HG03469 (cell line): Measurements from ENCODE around the gene SUPT4H1.

Experiments
- ATAC-seq: cut with Tn5 transposase; IDR thresholded peaks from one replicate; pipeline ENCODE4 v1.9.1; 2021; ENCODE audit warnings: mild to moderate bottlenecking, moderate library complexity, moderate number of reproducible peaks; ENCODE audit not compliant: unreplicated experiment

SUPT4H1 gene

GRCh38 chr17:58331815-58332777 is 19.9 kb downstream of the SUPT4H1 start:
- ATAC-seq: no peak

DNA sequence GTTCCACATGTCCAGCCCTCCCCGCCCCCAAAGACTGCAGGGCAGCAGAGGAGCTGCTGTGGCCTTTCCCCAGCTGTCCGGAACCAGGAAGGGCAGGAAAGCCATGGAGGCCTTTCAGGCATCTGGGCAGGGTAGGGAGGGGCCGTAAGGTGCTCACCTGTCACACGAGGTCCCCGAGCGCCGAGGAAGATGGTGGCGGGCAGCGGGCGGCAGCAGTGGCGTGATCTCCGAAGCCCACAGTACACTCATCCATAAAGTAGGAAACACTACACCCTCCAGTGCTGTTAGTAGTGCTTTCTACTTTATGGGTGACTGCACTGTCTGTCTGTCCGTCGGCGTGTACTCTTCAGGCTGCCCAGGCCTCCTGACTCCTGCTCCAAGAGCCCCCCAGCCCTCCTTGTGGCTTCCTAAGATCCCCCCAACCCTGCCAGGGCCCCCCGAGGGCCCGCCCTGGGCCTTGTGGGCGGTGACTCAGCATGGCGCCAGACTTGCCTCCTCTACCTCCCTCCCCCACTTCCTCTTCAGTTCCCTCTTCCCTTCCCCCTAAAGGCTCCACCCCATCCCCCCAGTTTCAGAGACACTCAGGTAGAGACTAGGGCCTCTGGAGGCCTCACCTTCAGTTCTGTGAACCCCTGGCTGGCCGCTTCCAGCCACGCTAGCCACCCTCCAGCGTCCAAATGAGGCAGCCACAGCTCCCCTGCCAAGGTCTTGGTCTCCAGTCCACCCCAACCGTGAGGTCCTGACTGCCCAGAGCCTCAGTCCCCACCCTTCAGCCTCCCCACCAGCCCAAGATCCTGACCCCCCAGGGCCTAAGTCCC is 20.8 kb downstream of the SUPT4H1 start:
- no peak for ATAC-seq

- ATAC-seq: no peak
Observed at GRCh38 chr17:58330538-58330996, 21.4 kb downstream of the SUPT4H1 start.

DNA sequence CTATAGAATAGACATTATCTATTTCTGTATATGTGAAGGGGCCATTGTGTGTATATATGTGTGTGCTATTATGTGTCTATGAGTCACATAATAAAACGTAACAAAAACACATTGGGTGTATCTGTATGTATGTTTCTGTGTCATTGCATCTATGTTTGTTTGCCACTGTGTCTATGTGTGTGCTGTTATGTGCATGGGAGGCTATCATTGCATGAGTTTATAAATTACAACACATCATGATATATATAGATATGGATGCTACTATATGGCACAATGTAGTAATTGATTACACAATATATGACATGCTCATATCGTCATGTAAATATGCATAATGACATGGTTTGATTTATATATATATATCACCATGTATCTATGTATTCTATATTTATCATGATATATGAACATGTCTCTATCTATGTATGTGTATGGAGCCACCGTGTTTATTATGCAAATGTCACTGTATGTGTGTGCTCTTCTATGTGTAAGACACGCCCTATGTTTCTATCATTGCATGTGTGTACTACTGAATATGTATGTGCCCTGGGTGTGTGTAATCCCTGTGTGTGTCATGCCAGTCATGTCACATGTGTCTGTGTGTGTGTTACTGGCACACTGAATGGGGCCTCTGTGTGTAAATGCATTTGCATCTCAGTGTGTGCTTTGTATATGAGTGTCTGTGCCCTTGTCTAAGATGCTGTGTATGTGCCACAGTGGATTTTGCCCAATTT is 22.0 kb downstream of the SUPT4H1 start:
- peak; percentile 22 for ATAC-seq

DNA sequence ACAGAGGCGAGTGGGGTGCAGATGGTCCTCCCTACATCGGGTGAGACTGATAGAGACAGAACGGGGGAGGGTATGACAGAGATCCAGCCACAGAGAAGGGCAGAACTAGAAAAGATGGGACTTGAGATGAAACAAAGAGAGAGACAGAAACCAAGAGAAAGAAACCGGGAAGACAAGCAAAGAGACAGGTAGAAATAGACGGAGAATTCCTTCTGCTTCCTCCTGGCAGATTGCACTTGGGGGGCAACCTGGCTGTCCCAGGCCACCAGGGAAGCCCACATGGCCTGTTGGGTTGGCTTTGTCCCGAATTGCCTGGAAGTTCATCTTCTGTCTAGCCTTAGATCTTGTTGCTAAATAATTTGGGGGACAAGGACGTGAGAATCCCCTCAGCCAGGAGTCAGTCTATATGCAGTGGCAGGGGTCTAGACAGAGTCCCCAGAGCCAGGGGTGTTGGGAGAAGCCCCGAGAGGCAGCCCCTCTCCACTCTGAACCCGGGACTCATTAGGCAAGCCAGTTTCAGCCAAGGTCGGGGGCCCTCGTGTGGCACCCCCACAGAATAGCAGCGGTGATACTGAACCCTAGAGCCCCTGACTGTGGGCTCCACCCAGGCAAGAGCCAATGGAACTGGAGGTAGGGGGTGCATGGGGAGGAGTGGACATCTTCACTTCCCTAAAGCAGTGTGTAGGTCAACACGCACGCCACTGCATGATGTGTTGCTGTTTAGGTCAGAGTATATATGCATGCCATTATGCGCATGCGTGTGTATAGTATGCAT is 22.8 kb downstream of the SUPT4H1 start:
- peak; percentile 26 for ATAC-seq

DNA sequence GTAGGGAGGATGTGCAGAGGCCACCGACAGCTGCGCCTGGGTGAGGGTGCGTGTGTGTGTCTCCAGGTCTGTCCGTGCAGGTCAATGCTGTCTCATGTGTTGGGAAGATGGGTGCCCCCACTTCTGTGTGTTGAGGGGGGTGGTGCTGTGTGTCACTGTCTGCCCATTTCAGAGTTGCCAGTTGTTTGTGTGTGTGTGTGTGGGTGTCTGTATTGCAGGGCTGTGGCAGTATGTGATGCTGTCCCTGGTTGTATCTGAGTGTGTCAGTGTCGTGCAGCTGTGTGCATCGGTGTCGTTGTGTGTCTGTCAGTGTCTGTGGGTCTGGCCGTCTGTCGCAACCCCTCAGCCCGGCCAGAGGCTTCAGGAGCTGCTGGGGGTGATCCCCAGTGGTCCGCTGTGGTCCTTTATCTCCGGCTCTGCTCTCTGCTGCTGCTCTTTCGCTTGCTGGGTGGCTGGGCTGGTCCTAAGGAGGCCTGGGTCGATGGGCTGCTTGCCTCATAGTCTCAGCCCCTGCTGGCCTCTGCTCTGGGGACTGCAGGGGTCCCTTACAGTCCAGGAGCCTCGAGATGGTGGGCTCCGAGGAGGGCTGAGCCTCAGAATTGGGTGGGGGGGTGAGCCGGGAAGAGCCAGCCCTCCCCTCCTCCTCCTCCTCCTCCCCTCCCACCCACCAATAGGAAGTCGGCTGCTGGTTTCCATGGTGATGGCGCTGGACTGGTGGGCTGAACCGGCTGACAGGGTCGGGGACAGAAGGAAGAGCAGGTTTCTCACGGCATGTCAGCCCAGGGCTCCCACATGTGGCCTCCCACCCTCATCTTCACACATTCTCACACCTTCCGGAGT is 23.6 kb downstream of the SUPT4H1 start, which contains the start of gene TSPOAP1:
Gene TSPOAP1, minus strand, starts transcription at position 601 of the 840 bp plus-strand sequence. CDS start 875 bp downstream, outside the sequence.
- ATAC-seq: no peak

DNA sequence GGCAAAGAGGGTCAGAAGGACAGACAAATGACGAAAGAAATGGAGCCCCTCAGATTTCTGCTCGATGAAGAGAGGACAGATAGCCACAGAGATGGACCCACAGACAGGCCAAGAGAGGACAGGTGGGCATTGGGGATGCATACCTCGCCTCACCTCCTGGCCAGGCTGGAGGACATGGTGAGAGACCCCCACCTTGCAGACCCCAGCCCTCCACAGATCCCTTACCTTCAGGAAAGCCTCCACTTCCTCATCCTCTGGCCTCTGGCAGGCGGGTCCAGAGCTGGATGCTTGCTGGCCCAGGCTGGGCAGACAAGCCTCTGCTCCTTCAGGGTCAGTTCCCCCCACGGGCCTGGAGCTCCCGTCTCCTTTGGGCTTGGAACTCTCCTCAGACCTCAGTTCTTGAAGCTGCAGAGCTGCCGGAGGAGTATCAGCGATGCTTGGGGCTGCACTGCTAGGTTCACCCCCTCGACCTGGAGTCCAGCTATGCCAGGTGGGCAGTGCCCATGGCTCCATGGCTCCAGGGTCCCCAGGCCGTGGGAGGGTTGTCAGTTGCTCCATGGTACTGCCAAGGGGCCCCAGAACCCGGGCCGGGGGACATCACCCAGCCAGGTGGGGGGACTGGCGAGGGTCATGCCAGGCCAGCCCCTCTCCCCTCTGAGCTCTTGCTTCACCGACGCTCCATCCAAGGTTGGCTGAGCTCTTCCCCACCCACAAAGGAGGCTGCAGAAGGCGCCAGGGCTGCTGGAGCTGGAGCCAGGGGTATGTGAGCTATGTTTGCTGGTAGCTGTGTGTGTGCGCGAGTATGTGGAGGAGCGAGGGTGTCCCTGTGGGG is 24.4 kb downstream of the SUPT4H1 start:
- no peak for ATAC-seq

DNA sequence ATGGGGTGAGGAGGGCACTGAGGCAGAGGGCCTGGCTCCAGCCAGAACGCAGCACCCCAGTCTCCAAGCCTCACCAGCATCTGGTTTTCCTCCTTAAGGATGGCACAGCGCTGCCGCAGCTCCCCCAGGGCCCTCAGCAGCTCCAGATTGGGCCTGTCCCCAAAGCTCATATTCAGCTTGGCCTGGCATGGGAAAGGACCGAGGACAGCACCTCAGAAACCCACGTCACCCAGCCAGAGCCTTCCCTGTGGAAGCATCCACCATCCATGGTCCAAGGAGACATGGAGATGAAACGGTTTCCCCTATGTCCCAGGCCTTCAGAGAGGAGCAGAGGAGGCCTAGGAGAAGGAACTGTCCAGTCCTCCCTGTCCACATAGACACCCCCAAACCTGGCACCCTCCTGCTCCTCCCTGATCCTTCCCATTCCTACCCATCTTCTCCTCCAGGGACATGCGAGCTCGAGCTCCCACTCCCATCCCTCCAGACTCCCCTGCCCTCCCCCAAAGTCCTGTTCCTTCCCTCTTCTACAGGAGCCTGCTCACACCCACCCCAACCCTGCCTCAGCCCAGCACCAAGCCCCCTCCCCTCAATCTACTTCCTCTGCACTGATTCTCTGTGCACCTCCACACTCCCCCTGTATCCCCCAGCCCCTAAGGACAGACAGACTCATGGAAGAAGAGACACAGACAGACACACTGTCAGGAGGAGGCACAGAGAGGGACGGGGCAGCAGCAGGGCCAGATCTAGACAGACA is 25.2 kb downstream of the SUPT4H1 start:
- ATAC-seq: no peak

DNA sequence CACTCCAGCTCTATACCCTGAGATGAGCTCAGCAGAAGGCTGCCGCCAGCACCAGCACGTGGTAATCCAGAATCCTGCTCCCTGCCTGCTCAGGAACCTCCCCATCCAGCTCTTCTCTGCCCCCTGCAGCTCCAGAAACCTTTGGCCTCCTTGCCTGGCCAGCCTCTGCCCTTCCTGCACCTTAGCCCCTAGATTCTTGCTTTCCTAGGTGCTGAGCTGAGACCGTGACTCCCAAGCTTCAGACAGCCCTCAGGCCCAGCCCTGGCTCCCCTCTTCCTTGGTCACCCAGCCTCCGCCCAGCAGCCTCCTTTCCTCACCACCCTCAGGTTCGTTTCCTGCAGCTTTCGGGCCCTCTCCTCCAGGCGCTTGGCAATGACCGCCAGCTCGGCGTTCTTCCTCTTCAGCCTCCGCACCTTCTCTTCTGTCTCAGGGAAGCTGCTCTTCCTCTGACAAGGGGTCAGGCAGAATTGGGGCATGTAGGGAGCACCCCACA is 26.0 kb downstream of the SUPT4H1 start:
- no peak for ATAC-seq

DNA sequence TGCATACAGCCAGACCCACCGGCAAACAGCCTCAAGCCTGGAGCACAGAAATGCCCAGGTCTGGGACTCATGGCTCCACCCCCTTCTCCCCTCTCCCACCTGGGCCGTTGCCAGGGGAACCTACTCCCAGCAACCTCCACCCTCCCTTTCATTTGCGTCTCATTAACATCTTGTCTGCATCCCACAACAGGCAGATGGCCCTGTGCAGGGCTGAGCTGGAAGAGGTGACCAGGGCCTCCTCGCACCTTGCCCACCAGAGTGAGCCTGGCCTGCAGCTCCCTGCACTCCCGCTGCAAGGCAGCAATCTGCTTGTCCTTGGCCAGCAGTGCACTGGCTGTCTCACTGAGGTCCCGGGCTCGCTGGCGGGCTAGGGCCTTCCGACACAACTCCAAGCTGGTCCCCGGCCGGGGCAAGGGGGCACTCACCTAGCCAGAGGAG is 26.7 kb downstream of the SUPT4H1 start:
- ATAC-seq: no peak

DNA sequence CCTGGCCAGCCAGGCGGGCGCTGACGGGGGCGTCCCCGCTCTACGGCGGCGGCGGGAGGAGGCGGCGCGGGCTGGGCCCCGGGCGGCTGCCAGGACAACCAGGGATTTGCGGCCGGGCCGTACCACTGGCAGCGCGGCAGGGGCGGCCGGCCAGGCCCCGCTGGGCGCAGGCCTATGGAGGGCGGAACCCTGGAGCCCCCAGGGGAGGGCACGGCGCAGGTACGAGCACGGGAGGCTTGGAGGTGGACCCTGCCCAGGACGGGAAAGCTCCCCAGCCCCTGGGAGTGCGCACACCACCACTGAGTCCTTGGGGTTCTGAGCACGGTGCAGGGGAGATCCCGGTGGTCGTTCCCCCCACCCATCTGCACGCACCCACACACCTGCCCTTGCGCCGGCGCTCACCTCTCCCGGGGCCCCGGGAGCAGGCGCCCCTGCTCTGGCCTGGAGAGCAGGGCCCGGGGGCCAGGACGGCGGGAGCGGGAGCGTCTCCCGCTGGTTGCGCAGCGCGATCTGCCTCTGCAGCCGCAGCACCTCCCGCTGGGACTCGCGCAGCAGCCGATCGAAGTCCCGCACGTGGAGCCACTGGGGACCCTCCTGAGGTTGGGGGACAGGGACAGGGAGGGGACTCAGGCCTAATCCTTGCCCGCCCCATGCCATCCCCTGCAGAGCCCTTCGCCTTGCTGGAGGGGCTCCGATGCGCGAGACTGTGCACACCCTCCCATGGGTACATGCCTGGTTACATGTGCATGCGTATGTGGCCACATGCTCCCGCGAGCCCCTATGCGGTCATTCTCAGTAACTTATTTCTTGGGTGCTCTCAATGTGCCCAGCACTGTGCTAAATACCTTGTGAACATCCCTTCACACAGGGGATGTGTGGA is 27.4 kb downstream of the SUPT4H1 start:
- ATAC-seq: no peak

GRCh38 chr17:58324056-58324408 is 28.0 kb downstream of the SUPT4H1 start:
- no peak for ATAC-seq

DNA sequence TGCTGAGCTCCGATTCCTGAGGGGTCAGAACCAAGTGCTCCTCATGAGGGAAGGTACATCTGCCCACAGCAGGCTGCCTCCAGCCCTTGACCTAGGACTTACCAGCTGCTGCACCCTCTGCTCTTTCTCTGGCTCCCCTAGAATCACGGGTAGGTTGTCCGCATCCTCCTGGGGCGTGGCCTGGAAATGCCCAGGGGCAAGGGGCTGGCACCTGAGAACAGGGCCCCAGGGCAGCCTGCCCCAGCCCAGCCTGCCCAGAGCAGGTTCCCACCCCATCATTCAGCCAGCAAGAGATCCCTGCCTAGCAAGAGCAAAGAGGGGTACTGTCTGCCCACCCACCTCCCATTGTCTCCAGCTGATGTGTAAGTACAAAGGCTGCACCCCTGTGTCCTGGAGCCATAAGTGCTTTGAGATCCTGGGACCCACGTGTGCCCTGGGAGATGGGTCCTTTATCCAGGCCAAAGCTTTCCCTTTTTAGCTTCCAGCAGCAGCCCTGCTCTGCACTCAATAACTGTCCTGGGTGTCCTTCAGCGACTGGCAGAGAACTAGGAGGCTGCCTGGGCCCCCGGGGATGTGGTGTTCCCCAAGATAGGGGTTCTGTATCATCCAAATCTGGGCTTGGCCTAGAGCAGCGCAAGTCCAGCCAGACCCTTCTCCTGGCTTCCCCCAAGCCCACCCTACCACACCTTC is 28.5 kb downstream of the SUPT4H1 start:
- no peak for ATAC-seq

GRCh38 chr17:58322581-58323185 is 29.3 kb downstream of the SUPT4H1 start:
- ATAC-seq: no peak
